COR-L47 (cell line): ENCODE measurements around the gene ASPDH.
"Not testable (repeated sequence)": the region's sequence is repeated elsewhere in the genome, so short reads cannot be mapped to it uniquely, and the experiment has no call there.

Source experiments
- DNase-seq: peaks from one replicate; lab custom pipeline; 2025; lab: John Stamatoyannopoulos, UW

Gene ASPDH

DNA sequence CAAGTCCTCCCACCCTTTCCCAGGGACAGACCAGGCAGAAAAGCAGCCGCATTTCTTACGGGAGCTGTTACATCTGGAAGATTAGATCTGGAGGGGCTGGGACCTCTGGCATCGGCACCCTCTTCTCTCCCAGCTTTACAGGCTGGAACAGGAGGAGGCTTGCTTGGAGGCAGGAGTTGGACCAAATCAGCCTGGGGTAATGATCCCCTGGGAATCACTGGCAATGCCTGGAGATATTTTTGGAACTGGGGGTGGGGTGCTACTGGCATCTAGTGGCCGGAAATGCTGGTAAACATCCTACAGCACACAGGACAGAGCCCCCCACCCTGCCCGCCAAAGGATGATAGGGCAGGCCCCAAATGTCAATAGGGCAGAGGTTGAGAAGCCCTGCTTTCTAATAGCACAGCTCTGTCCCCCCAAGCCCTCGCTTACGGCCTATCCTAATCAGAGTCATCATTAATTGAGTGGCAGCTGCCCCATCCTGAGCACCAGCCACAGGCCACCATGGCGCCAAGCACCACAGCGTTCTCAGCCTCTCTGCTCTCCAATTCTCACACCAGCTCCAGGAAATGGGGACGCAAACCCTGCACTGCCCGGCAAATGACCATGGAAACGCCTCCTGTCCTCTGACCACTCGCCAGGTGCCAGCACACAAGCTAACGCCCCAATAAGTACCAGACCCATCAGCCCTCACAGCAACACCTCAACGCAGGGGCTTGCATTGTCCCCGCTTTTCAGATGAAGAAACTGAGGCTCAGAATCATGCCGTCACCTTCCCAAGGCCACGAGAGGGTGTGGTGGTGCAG, 33.9 kb upstream of the ASPDH start:
- no peak for DNase-seq

- no peak for DNase-seq
These were observed 33.0 kb upstream of the ASPDH start for GRCh38 chr19:50546527-50547221.

- no peak for DNase-seq
These were observed 29.2 kb upstream of the ASPDH start for GRCh38 chr19:50542943-50543342.

GRCh38 chr19:50537769-50538230, 24.1 kb upstream of the ASPDH start:
- DNase-seq, result peak; percentile 54

GRCh38 chr19:50537306-50537685, 23.6 kb upstream of the ASPDH start:
- DNase-seq, result no peak

- DNase-seq, result no peak
These were observed 23.1 kb upstream of the ASPDH start for GRCh38 chr19:50536662-50537305.

DNA sequence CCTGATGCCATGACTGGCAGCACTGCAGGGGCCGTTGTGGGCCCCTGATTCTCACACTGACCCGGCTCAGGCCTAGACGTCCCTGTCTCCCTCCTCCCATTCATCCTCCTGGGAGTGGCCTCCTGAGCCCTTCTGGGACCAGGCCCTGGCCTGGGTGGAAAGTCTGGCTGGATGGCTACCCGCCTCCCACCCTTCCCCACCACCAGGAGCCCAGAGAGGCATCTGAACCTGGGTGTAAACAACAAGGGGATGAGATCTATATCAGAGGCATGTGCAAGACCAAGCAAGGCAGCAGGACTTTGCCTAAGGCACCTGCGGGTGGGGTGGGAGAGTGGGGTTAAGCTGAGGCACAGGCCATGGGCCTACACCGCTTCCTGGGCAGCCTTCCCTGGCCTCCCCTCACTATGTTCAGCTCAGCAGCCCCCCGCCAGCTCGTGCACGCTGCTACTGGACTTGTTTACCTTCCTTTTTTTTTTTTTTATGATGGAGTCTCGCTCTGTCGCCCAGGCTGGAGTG, 22.0 kb upstream of the ASPDH start:
- DNase-seq, result no peak

- DNase-seq, result no peak
These were observed 20.8 kb upstream of the ASPDH start for GRCh38 chr19:50534478-50534877.

DNA sequence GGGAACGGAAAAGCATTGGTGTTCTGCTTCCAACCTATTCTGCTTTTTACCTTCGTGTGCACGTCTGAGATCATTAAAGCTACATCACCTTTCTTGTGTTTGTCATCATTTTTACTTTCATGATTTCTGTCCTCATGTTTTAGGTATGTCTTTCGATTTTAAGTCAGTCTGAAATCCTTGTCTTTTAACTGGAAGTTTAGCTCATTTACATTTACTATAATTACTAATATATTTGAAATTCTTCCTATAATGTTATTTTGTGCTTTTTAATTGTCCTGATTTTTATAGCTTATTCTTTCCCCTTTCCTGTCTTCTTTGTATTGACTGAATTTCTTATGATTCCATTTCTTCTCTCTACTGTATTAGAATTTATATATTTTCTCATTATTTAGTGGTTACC, 19.2 kb upstream of the ASPDH start:
- DNase-seq, result no peak

DNA sequence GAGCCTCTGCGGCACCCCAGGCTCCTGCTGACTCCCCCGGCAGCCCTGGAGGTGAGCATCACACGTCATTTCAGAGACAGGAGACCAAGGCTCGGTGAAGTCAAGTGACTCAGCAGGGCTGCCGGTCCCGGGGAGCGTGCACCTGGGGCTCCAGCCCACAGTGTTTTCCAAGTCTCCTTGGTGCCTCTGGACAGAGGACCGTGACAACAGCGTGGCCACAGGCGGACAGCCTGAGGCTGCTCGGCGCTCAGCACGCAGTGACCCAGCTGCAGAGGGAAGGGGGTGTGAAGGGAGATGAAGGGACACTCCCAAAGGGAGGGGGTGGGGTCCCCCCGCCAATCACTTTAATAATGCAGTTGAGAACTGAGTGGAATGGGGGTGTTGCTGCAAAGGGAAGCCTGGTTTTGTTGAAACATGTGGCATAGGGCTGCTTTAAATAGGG, 17.5 kb upstream of the ASPDH start:
- DNase-seq, result no peak

DNA sequence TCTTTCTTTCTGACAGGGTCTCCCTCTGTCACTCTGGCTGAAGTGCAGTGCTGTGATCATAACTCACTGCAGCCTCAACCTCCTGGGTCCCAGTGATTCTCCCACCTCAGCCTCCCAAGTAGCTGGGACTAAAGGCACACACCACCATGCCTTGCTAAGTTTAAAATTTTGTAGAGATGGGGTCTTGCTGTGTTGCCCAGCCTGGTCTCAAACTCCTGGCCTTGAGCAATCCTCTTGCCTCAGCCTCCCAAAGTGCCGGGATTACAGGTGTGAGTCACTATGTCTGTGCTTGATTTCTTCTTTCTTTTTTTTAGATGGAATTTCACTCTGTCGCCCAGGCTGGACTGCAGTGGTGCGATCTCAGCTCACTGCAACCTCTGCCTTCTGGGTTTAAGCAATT, 14.3 kb upstream of the ASPDH start:
- DNase-seq, result not testable (repeated sequence)

DNA sequence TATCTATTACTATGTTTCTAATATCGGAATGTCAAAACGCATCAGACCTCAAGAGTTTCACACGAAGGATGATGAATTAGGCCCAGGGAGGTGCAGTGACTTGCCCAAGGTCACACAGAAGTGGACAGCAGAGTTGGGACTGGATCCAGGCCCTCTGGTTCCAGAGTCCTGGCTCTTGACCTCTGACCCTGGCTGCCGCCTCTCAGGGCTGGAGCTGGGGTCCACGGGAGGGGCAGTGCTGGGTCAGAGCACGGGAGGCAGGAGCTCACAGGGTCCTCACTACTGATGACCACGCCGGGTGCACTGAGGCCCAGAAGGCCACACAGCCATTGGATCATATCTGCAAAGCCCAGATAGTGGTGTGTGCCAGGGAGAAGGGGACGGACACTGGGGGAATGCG, 9.2 kb upstream of the ASPDH start:
- no peak for DNase-seq

- DNase-seq, result no peak
These were observed 7.2 kb upstream of the ASPDH start for GRCh38 chr19:50520822-50521465.

DNA sequence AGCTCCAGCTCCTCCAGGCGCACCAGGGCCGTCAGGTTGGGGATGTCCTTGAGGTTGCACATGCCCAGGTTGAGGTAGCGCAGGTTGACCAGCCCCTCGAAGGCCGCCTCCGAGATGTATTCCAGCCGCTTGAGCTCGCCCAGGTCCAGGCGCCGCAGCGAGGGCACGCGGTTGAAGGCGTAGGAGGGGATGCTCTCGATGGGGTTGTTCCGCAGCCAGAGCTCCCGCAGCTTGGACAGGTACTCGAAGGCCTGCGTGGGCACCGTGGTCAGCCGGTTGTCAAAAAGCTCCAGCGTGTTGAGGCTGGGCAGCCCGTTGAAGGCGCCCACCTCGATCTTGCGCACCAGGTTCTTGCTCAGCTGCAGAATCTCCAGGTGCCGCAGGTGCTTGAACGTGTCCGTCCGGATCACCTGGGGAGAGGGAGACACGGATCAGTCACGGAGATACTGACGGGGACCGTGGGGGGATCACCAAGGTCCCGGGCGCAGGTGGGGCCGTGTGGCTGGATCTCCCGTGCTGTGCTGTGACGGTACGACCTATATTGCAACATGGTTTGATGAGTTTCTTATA, 5.4 kb upstream of the ASPDH start:
- DNase-seq, result no peak

GRCh38 chr19:50518091-50519005, 4.6 kb upstream of the ASPDH start:
- no peak for DNase-seq

GRCh38 chr19:50517704-50518075, 4.0 kb upstream of the ASPDH start:
- DNase-seq, result no peak

- no peak for DNase-seq
These were observed 3.4 kb upstream of the ASPDH start for GRCh38 chr19:50516964-50517703.

DNA sequence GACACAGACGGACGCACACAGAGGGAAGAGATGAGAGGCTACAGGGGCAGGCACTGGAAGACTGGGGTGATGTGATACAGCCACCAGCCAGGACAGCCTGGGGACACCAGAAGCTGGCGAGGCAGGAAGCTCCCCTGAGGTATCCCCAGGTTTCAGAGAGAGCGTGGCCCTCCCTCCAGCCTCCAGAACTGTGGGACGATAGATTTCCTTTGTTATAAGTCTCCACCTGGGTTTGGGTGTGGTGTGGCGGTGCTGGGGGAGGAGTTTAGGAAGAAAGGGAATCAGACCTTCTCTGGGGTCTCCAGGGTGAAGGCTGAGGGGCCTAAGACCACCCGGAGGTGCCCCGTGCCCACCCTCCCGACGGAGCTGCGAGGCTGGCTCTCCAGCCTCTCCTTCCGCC, 2.7 kb upstream of the ASPDH start:
- no peak for DNase-seq

DNA sequence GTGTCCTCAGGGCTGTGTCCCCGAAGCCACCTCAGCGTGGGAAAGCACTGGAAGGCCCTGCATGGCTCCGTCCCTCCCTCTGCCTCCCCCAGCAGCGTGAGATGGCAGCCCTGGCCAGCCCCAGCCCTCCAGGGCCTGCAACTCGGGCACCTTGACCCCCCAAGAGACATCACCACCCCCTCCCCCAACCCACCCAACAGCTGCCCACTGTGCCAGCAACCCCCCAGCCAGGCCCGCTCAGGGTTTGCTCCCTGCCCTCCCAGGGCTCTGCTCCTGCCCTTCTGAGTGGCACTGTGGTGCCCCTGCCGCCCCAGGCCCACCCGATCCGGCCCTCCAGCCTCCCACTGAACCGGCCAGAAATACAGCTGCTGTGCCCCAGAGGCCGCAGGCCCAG, 1.5 kb upstream of the ASPDH start:
- DNase-seq, result no peak
